Measurements from ENCODE around the gene ROBO4. TPM values are rescaled to one million over a fixed set of nuclear protein-coding genes. Genes with fewer than 3 reads are reported as not detected.

The ROBO4 gene
- total and polyA plus RNA-seq, 9 of the 15 experiments (the other 6 are each of a cell fraction or from before 2014, with no cell fraction given), result not detected

- TF ChIP-seq AFF1 (IDR thresholded peaks at IDR 0.05; ENCODE audit: low read depth in 1 of 2, partially characterized antibody in 2 of 2) (no peak), ZNF134 (CRISPR knock-in tag; conservative IDR thresholded peaks at IDR 0.05) (no peak), ZNF778 (CRISPR knock-in tag; IDR thresholded peaks at IDR 0.05) (no peak)
- Histone ChIP-seq H2AFZ (ENCODE audit: low read depth, low read length) (no peak overlapping the region), H3K36me3 (ENCODE audit: control insufficient read depth, insufficient read depth, low read length) (no peaks in the 10 kb centered on the region), H3K9me1 (ENCODE audit: control insufficient read depth, insufficient read depth, low read length) (peaks cover 3% of the 10 kb centered on the region), H3K4me1 (replicated peaks in 1 of 2; ENCODE audit: control insufficient read depth in 2 of 2, insufficient read depth in 2 of 2, low read length in 2 of 2) (peaks cover 5 to 19% of the 10 kb centered on the region in 2 experiments; a peak in 2 of 5 replicates), H3K9ac (ENCODE audit: insufficient read depth in 1 of 2, low read depth in 2 of 2, low read length in 2 of 2) (no peak overlapping the region), H3K27ac (ENCODE audit: extremely low read depth, low read depth, low read length) (no peak overlapping the region), H3K79me2 (ENCODE audit: control insufficient read depth, insufficient read depth, low read length) (no peaks in the 10 kb centered on the region), H4K20me1 (replicated peaks; ENCODE audit: control insufficient read depth, insufficient read depth, low read length) (no peaks in the 10 kb centered on the region; the same call in none of the 2 replicates), H3K4me3 (no peak overlapping the region), H3K27me3 (ENCODE audit: control insufficient read depth in 2 of 2, insufficient read depth in 2 of 2, low read length in 2 of 2) (peaks cover 35 to 83% of the 10 kb centered on the region in 2 experiments), H3K9me3 (replicated peaks; ENCODE audit: control insufficient read depth, insufficient read depth, low read depth, low read length) (no peaks in the 10 kb centered on the region), H3K4me2 (ENCODE audit: insufficient read depth, low read length) (no peak overlapping the region)
- FAIRE-seq, result no peak
- BruUV-seq (replicated peaks), result no TSS peak
- ChIA-PET CTCF (ENCODE audit: low intra/inter-chr PET ratio) (interaction anchor here (2.2 kb wide), 1 partner anchor 31 kb away, joined by 17 read pairs; no protein-coding TSS in a partner anchor), POLR2A (no interaction called here)
- intact Hi-C loops (cut with micrococcal nuclease) (loop anchor here (10.0 kb wide), 1 partner anchor 804 kb away; no protein-coding TSS in a partner anchor), in situ Hi-C loops (cut with MboI) (loop anchor here (25.0 kb wide), 1 partner anchor 806 kb away; no protein-coding TSS in a partner anchor)
- 51% methylated on average over 45 of the region's 63 CpGs for WGBS (ENCODE audit: insufficient coverage, low coverage, missing lambda C conversion rate)
- no peak for ATAC-seq
- DNase-seq (ENCODE audit: extremely low read depth in 1 of 4, low spot score in 3 of 4), result no peak
Measured at GRCh38 chr11:124868331-124869274, 29.1 kb downstream of the ROBO4 start.

Data from K562 (cell line).